Measurements from ENCODE around the gene PARVG.
A peak's percentile ranks its signal among the peaks of the same experiment; 100 is the strongest.

Gene PARVG

DNA sequence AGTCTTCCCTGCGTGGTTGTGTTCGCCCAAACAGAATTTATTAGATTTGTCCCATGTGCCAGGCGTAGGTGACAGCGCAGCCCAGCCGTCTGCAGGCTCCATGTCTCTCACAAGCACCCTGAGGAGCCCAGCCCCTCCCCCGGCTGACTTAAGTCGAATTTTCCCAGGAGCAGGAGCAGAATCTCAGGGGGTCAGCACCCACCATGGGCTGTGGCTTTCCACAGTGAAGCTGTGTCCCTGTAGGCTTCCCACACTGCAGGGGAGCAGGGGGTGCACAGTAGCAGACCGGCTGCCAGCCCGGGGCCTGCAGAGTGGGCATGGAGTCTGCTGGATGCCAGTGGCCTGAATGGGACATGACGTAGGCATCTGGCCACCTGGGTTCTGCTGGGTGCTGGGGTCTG, 16.0 kb downstream of the PARVG start:
- no peak for DNase-seq

GRCh38 chr22:44197271-44197670, 16.5 kb downstream of the PARVG start:
- DNase-seq, result no peak

GRCh38 chr22:44199164-44199563, 18.4 kb downstream of the PARVG start:
- no peak for DNase-seq

DNA sequence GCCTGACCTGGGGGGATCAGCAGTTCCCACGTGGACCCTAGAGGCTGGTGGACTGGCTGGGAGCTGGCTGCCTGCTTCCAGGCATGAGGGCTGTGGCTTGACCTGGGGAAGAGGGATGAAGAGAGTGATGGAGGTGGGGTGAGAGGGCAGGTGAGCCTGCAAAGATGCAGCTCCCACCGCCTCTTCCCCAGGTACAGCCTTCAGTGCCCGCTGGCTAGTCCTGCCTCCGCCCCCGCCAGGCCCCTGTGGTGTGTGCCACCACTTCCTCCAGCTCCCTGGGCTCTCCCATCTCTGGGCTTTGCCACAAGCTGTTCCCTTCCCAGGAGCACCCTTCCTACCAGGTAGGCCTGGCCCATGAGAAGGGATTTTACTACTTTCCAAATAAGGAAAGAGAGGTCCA, 19.1 kb downstream of the PARVG start:
- no peak for DNase-seq

GRCh38 chr22:44200451-44200850, 19.7 kb downstream of the PARVG start:
- DNase-seq, result no peak

GRCh38 chr22:44200855-44201550, 20.3 kb downstream of the PARVG start:
- no peak for DNase-seq

DNA sequence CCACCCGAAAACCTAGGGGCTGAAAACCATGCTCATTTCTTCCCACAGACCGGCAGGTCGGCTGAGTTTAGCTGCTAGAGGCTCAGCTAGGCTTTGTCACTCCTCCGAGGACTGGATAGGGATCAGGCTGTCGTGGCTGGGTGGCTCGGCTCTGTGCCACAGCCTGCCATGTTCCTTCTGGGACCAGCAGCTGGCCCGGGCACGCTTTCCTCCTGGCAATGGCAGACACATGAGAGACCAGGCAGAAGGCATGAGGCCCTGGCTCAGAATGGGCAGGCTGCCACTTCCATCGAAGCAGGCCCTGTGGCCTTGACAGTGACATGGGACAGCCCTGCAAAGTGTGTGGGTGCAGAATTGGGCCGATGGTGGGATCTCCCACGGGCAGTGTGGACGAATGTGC, 20.9 kb downstream of the PARVG start:
- DNase-seq, result no peak

GRCh38 chr22:44202261-44202789, 21.6 kb downstream of the PARVG start:
- peak; percentile 77 for DNase-seq

DNA sequence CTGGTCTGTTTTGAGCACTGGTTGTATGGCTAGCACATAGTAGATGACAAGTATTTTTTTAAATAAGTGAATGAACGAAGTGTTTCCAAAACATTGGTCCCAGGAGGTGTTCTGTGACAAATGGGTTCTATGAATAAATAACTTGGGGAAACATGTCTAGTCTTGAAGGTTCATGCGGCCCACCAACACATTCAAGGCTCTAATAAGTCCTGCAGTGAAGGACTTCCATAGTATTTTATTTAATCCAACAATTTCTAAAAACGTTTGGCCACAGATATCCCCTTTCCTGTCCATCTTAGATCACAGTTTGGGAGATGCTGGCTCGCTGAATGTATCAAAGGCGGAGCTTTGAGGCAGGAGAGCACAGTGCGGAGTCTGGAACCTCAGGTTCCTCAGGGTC, 22.5 kb downstream of the PARVG start:
- no peak for DNase-seq

DNA sequence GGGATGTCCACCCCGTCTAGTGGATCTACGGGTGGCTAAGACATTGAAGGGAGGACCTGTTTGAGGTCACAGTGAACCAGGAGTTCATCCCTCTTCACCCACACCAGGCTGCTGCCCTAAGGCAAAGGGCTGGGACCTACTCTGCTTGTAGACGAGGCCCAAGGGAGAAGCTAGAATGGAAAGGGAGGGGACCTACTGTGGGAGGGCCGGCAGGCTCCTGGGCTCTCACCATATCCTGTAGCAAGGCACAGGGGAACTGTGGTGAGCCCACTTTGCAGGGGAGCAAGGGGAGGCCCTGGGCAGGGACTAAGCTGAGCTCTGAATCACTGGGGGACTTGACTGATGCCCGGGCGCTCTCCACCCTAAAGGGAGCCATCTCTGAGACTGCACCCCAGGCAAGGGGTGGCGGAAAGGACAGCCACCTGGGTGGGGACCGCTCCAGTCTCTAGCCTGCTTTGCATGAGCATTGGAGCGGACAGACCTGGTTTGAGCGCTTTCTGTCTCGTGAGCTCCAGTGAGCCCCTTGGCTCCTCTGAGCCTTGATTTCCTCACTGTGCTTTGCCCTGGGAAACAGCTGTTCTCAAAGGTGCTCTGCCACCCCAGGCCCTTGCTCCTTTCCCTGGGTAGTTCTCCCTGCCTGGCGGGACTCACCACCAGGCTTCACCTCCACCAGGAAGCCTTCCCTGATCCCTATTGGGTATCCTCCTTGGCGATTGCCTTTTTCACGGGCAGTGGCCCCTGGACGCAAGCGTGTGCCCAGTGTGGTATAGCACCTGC, 24.2 kb downstream of the PARVG start:
- no peak for DNase-seq

- no peak for DNase-seq
These were observed 25.0 kb downstream of the PARVG start for GRCh38 chr22:44205516-44206329.

DNA sequence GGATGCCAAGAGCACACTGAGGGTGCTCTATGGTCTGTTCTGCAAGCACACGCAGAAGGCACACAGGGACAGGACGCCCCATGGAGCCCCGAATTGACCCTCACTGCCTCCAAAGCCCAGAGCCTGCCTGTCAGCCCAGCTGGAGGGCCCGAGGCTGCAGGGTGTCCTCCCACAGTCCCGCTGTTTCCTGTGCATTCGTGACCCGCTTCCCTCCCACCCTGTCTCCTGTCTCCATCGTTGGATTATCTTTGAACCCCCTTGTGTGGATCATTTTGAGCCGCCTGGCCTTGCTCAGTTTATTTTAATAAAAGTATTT, 25.6 kb downstream of the PARVG start:
- no peak for DNase-seq

DNA sequence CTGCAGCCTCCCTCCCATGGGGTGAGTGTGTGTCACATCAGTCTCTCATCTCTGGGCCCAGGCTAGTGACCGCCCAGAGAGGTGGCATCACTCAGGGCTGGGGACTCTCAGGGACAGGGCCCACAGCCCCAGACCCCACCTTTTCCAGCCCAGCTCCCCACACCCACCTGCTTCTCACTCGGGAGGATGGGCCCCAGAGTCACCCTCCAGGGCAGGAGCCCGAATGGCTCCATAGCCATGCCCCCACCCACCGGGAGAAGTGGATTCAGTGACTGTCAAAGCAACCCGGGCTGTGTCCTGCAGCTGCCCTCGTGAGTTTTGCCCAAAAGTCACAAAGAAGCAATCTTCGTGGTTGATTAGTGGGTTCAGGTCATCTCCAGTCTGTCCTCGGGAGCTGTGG, 26.0 kb downstream of the PARVG start:
- no peak for DNase-seq

DNA sequence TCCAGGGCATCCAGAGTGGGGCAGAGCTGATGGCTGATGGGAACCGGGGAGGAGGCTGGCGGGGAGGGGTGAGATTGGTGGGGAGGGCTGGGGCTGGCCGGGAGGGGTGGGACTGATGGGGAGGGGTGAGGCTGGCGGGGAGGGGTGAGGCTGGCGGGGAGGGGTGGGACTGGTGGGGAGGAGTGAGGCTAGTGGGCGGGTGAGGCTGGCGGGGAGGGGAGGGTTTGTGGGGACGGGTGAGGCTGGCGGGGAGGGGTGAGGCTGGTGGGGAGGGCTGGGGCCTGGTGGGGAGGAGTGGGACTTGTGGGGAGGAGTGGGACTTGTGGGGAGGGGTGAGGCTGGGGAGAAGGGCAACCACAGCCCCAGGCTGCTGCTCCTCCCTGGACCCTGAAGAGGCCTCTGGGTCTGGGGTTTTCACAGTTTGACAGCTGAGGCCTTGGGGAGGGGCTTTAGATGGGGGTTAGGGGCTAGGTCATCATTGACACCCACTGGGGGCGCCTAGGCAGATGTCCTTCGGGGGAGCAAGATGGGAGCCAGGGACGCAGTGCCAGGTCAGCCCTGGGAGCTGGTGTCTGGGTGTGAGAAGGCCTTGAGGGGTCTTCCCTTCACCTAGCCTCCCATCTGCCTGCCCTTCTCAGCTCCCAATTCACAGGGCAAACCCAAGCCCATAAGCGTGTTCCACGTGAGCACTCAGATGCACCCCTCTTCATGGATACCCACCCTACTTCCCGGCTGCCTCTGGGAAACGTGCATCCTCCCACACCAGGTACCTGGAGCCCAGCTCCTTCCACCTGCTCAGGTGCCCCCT, 26.7 kb downstream of the PARVG start:
- DNase-seq, result no peak

DNA sequence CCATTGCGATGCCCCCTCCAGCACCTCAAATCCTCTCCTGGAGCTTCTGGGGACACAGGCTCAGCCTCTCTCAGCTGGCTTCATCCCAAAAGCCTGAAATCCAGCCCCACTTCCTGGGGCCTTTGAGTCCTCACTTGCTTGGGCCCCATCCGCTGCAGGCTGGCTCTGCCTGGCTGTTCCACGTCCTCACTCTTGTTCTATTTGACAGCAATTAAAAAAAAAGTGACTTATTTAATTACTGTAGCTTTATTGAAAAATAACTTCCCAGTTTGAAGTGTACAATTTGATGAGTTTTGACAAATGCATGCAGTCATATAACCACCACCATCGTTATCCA, 27.2 kb downstream of the PARVG start:
- DNase-seq, result no peak

DNA sequence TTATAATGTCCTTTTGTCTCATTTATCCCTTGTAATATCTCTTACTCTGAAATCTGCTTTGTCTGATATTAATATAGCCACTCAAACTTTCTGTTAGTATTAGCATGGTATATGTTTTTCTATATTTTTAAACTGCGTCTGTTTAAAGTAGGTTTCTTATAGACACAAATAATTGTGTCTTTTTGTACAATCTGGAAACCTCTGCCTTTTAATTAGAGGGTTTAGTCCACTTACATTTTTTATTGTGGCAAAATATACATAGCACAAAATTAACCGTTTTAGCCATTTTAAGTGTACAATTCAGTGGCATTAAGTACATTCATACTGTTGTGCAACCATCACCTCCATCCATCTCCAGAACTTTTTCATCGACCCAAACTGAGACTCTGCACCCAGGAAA, 28.6 kb downstream of the PARVG start:
- no peak for DNase-seq

DNA sequence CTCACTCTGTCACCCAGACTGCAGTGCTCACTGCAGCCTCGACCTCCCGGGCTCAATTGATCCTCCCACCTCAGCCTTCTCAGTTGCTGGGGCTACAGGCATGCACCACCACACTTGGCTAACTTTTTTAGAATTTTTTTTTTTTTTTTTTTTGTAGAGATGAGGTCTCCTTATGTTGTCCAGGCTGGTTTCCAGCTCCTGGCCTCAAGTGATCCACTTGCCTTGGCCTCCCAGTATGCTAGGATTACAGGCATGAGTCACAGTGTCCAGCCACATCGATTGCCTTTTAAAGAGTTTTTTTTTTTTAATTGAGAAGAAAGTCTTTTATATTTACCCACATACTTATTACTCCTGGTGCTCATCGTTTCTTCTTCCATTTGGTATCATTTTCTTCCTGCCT, 30.0 kb downstream of the PARVG start:
- peak; percentile 43 for DNase-seq

- DNase-seq, result no peak
These were observed 30.7 kb downstream of the PARVG start for GRCh38 chr22:44211256-44211945.

DNA sequence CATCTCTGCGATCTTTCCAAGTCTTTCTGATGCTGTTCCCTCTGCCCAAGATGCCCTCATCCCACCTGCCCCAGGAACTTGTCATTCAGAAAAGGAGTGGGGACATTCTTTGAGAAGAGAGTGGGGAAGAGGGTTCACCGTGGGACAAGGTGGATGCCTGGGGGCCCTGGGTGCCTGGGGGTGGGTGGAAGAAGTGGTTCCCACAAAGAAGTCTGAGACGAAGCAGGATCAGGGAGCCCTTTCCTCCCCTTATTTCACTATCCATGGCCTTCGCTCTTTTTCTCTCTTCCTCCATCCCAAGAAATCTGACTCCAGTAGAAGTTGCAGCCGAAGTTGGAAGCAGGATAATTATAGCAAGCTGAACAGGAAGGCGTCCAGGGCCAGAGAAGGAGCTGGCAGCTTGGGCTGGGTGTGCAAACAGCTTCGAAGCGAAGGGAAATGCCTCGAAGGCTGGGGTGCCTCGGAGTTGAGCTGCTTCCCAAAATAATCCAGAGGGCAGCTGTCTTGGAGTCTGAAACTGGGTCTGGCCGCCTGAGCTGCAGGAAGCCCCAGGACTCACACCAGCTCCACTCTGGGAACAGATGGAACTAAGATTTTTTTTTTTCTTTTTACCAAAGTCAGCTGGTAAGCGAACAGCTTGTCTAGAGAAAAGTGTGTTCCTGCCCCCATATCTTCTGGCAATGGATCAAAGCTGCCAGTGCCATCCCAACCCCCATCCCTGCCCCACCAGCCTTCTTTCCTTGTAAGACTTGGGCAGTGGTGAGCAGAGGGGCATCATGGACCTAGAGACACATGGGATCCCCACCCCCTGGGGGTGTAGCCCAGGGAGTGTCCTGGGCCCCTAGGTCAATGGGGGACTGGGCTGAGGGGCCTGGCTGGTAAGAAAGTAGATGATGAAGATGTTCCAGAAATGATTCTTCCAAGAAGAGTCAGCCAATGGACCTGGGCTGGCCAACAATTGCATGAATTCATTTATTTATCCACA, 31.5 kb downstream of the PARVG start:
- DNase-seq, result peak; percentile 26

DNA sequence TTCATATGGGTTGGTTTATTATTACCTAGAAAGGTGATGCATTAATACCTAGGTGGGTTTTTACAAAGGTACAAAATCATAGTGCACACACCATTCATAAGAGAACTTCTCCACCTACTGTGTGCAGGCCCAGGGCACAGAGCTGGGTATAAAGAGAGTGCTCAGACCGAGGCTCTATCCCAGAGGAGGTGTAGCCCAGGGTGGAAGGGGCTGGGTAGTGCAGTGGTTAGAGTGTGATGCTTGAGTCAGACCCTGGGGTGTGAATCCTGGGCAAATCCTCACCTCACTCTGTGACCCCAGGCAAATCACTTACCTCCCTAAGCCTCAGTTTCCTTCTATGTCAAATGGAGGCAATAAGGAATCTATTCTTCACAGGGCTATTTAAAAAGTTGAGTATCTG, 32.2 kb downstream of the PARVG start:
- DNase-seq, result no peak
